Esophagus muscularis mucosa (tissue), 3 donors: ENCODE measurements around the gene NACC1.

ENCODE experiments used
- CTCF ChIP-seq, 3 experiments: fragments of 200-600 bp in 2 of 3; fragments of 450-650 bp in 1 of 3; sonication (generic) in 2 of 3; IDR thresholded peaks; one replicate each; pipeline ENCODE4 v1.5.1; 2017 to 2019; ENCODE audit warnings: antibody characterized with exemption in 3 of 3, mild to moderate bottlenecking in 2 of 3, moderate library complexity in 1 of 3
- POLR2A ChIP-seq: fragments of 450-650 bp; IDR thresholded peaks from one replicate; pipeline ENCODE4 v1.6.1; 2017; ENCODE audit warnings: antibody characterized with exemption, moderate library complexity, mild to moderate bottlenecking, low read depth

- TF ChIP-seq CTCF (IDR thresholded peaks at IDR 0.05): no peak
- peak; percentile 35 for TF ChIP-seq POLR2A
Observed at GRCh38 chr19:13162724-13163608, 44.9 kb downstream of the NACC1 start.
